Adipose tissue (tissue), 3 donors: Measurements from ENCODE around the gene ELOB. TPM values are rescaled to one million over a fixed set of nuclear protein-coding genes. Genes with fewer than 3 reads are reported as not detected.

Experiments used
- H3K27ac ChIP-seq: one replicate; pipeline ENCODE4 v1.5.1; 2013; ENCODE audit warnings: low read depth, low read length
- WGBS, 3 donors: extraction: QIAGEN DNeasy Blood & Tissue Kit; methylation state at CpG; one replicate each; pipeline ENCODE4 v1.1.7; 2013; 5-methylcytosine and 5-hydroxymethylcytosine counted together
- polyA plus RNA-seq, 3 donors: library from polyadenylated mRNA; stranded (reverse); fragments of 200-250 nt; gene quantifications; one replicate each; pipeline ENCODE4 v1.2.3, GENCODE V29; 2013
- donor health status: healthy with polysubstance abuse.
- donor health status: Bipolar disorder and iron deficiency.
- donor health status: healthy.

The ELOB gene
- polyA plus RNA-seq, 3 donors, result 158 to 472 (median 364) TPM

GRCh38 chr16:2773188-2773968 is 3.7 kb downstream of the ELOB start:
- 83 to 86% (median 85%) methylated on average over 12 of the region's 12 CpGs for WGBS, 3 donors

GRCh38 chr16:2771496-2772402 is 5.3 kb downstream of the ELOB start:
- WGBS, 3 donors, result 67 to 84% (median 76%) methylated on average over 18 of the region's 18 CpGs
- H3K27ac ChIP-seq, result no peak overlapping the region

More at GRCh38 chr16:2773188-2773968, 3.7 kb downstream of the ELOB start:
- no peak overlapping the region for H3K27ac ChIP-seq

- no peak overlapping the region for H3K27ac ChIP-seq
- 79 to 84% (median 81%) methylated on average over 32 of the region's 32 CpGs for WGBS, 3 donors
Observed at GRCh38 chr16:2770057-2770951, 6.8 kb downstream of the ELOB start.

DNA sequence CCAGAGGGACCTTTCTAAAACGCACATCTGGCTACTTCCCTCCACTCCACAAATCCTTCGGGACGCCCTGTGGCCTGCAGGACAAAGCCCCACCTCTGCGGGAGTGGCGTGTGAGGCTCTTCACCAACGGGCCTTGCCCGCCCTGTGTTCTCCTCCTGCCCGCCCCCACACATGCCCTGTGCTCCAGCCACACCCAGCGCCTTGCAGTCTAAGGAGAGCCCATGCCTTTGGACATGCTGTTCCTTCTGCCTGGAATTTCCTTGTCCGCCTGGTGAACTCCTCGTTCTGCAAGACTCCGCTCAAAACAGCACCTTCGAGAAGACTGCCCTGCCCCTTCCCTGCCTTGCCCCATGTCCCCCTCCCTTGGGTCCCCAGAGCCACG is 7.4 kb downstream of the ELOB start:
- no peak overlapping the region for H3K27ac ChIP-seq
- 62 to 76% (median 67%) methylated on average over 14 of the region's 14 CpGs for WGBS, 3 donors

- no peak overlapping the region for H3K27ac ChIP-seq
Observed at GRCh38 chr16:2769100-2769529, 8.0 kb downstream of the ELOB start.

GRCh38 chr16:2768403-2769089 is 8.5 kb downstream of the ELOB start:
- WGBS, 3 donors, result 72 to 79% (median 77%) methylated on average over 16 to 17 of the region's 17 CpGs
- H3K27ac ChIP-seq, result no peak overlapping the region

More at GRCh38 chr16:2769100-2769529, 8.0 kb downstream of the ELOB start:
- 76 to 80% (median 77%) methylated on average over 9 to 11 of the region's 11 CpGs for WGBS, 3 donors

GRCh38 chr16:2767891-2768290 is 9.2 kb downstream of the ELOB start:
- WGBS, 3 donors, result 59 to 73% (median 64%) methylated on average over 14 of the region's 14 CpGs
- no peak overlapping the region for H3K27ac ChIP-seq

- 74 to 91% (median 90%) methylated on average over 19 of the region's 19 CpGs for WGBS, 3 donors
- no peak overlapping the region for H3K27ac ChIP-seq
Observed at GRCh38 chr16:2767140-2767731, 9.8 kb downstream of the ELOB start.

DNA sequence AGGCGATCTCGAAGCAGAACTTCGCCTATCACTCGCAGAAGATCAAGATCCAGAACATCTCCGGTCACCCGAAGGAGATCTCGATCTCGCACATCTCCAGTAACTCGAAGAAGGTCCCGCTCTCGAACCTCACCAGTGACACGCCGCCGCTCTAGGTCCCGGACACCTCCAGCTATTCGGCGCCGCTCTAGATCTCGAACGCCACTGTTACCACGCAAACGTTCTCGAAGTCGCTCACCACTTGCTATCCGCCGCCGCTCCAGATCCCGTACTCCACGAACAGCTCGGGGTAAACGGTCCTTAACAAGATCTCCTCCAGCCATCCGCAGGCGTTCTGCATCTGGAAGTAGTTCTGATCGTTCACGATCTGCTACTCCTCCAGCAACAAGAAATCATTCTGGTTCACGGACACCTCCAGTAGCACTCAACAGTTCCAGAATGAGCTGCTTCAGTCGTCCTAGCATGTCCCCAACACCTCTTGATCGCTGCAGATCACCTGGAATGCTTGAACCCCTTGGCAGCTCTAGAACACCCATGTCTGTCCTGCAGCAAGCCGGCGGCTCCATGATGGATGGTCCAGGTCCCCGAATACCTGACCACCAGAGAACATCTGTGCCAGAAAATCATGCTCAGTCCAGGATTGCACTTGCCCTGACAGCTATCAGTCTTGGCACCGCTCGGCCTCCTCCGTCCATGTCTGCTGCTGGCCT is 10.5 kb downstream of the ELOB start:
- 95 to 97% (median 95%) methylated on average over 44 of the region's 44 CpGs for WGBS, 3 donors
- H3K27ac ChIP-seq, result no peak overlapping the region

DNA sequence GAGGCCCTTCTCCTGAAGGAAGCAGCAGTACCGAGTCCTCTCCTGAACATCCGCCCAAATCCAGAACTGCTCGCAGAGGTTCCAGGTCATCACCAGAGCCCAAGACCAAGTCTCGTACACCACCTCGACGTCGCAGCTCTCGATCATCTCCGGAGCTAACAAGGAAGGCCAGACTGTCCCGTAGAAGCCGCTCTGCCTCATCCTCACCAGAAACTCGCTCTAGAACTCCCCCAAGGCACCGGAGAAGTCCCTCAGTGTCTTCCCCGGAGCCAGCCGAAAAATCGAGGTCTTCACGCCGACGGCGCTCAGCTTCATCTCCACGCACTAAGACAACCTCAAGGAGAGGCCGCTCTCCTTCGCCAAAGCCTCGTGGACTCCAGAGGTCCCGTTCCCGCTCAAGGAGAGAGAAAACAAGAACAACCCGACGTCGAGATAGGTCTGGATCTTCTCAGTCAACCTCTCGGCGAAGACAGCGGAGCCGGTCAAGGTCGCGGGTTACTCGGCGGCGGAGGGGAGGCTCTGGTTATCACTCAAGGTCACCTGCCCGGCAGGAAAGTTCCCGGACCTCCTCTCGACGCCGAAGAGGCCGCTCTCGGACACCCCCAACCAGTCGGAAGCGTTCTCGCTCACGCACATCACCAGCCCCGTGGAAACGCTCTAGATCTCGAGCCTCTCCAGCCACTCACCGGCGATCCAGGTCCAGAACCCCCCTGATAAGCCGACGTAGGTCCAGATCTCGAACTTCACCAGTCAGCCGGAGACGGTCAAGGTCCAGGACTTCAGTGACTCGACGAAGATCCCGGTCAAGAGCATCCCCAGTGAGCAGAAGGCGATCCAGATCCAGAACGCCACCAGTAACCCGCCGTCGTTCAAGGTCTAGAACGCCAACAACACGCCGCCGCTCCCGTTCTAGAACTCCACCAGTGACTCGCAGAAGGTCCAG is 11.3 kb downstream of the ELOB start:
- WGBS, 3 donors, result 95 to 98% (median 98%) methylated on average over 73 of the region's 73 CpGs

DNA sequence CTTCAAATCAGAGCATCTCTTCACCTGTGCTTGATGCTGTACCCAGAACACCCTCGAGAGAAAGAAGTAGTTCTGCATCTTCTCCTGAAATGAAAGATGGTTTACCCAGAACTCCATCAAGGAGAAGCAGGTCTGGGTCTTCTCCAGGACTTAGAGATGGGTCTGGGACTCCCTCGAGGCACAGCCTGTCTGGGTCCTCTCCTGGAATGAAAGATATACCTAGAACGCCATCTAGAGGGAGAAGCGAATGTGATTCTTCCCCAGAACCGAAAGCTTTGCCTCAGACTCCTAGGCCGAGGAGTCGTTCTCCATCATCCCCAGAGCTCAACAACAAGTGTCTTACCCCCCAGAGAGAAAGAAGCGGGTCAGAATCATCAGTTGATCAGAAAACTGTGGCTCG is 12.4 kb downstream of the ELOB start:
- no peak overlapping the region for H3K27ac ChIP-seq
- 87 to 98% (median 96%) methylated on average over 9 of the region's 9 CpGs for WGBS, 3 donors

More for the DNA sequence above, 11.3 kb downstream of the ELOB start:
- H3K27ac ChIP-seq, result no peak overlapping the region

DNA sequence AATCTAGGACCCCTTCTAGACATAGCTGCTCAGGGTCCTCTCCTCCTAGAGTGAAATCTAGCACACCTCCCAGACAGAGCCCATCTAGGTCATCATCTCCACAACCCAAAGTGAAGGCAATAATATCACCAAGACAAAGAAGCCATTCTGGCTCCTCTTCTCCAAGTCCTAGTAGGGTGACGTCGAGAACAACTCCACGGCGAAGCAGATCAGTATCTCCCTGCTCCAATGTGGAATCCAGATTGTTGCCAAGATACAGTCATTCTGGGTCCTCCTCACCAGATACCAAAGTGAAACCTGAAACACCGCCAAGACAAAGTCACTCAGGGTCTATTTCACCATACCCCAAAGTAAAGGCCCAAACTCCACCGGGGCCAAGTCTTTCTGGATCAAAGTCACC is 13.9 kb downstream of the ELOB start:
- 85 to 97% (median 92%) methylated on average over 6 of the region's 6 CpGs for WGBS, 3 donors
- no peak overlapping the region for H3K27ac ChIP-seq

DNA sequence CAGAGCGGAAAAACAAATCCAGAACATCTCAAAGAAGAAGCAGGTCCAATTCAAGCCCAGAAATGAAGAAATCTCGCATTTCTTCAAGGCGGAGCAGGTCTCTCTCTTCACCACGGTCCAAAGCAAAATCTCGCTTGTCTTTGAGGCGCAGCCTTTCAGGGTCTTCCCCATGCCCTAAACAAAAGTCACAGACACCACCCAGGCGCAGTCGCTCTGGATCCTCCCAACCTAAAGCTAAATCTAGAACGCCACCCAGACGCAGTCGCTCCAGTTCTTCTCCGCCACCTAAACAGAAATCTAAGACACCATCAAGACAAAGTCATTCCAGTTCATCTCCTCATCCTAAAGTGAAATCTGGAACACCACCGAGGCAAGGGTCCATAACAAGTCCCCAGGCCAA is 14.4 kb downstream of the ELOB start:
- no peak overlapping the region for H3K27ac ChIP-seq
- WGBS, 3 donors, result 97 to 98% (median 98%) methylated on average over 13 of the region's 13 CpGs

DNA sequence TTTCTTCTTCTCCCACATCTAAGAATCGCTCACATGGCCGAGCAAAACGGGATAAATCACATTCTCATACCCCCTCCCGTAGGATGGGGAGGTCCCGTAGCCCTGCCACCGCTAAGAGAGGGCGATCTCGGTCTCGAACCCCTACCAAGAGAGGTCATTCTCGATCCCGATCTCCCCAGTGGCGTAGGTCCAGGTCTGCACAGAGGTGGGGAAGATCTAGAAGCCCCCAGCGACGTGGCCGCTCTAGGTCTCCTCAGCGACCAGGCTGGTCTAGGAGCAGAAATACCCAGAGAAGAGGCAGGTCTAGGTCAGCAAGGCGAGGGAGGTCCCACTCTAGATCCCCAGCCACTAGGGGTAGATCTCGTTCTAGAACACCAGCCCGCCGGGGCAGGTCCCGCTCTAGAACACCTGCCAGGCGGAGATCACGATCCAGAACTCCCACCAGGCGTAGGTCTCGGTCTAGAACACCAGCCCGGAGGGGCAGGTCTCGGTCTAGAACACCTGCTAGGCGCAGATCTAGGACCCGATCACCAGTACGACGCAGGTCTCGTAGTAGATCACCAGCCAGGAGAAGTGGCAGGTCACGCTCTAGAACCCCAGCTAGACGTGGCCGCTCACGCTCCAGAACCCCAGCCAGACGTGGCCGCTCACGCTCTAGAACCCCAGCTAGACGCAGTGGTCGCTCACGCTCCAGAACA is 15.0 kb downstream of the ELOB start:
- H3K27ac ChIP-seq, result no peak overlapping the region
- 98 to 99% (median 98%) methylated on average over 42 of the region's 42 CpGs for WGBS, 3 donors

GRCh38 chr16:2761472-2761871 is 15.6 kb downstream of the ELOB start:
- 93 to 99% (median 95%) methylated on average over 10 of the region's 10 CpGs for WGBS, 3 donors
- no peak overlapping the region for H3K27ac ChIP-seq
